Breast epithelium (tissue), 3 donors: ENCODE results near the gene PLEKHN1.

ENCODE experiments used
- POLR2A ChIP-seq: fragments of 450-650 bp; IDR thresholded peaks from one replicate; pipeline ENCODE4 v1.6.1; 2016; ENCODE audit warnings: antibody characterized with exemption, mild to moderate bottlenecking, moderate library complexity
- POLR2AphosphoS5 ChIP-seq, 3 donors: sonication (generic); formaldehyde crosslinking; IDR thresholded peaks; one replicate each; pipeline ENCODE4 v1.6.1; 2017; ENCODE audit warnings: antibody characterized with exemption in 3 of 3
- TF ChIP-seq, protein P1 (sequence below), 3 donors: fragments of 450-650 bp; IDR thresholded peaks; one replicate each; pipeline ENCODE4 v1.5.1; 2016 to 2017; ENCODE audit warnings: antibody characterized with exemption in 3 of 3, mild to moderate bottlenecking in 3 of 3, moderate library complexity in 3 of 3

GRCh38 chr1:974687-975328 is 8.5 kb downstream of the PLEKHN1 start:
- TF ChIP-seq POLR2A (no peak), POLR2AphosphoS5 (IDR thresholded peaks at IDR 0.05) (no peak)
- TF ChIP-seq, protein P1, sequence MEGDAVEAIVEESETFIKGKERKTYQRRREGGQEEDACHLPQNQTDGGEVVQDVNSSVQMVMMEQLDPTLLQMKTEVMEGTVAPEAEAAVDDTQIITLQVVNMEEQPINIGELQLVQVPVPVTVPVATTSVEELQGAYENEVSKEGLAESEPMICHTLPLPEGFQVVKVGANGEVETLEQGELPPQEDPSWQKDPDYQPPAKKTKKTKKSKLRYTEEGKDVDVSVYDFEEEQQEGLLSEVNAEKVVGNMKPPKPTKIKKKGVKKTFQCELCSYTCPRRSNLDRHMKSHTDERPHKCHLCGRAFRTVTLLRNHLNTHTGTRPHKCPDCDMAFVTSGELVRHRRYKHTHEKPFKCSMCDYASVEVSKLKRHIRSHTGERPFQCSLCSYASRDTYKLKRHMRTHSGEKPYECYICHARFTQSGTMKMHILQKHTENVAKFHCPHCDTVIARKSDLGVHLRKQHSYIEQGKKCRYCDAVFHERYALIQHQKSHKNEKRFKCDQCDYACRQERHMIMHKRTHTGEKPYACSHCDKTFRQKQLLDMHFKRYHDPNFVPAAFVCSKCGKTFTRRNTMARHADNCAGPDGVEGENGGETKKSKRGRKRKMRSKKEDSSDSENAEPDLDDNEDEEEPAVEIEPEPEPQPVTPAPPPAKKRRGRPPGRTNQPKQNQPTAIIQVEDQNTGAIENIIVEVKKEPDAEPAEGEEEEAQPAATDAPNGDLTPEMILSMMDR (IDR thresholded peaks at IDR 0.05), result no peak
